Ectodermal cell (in vitro differentiated cells): ENCODE data around the gene GP5.

Experiments used
- H3K27ac ChIP-seq: 2 replicates; pipeline ENCODE4 v1.7.0; 2013; ENCODE audit warnings: mild to moderate bottlenecking, low read depth, low read length; ENCODE audit not compliant: insufficient read depth, poor library complexity, severe bottlenecking
- H3K27me3 ChIP-seq: 2 replicates; pipeline ENCODE4 v1.7.0; 2013; ENCODE audit warnings: mild to moderate bottlenecking, low read length; ENCODE audit not compliant: insufficient read depth, control insufficient read depth, poor library complexity, severe bottlenecking
- H3K36me3 ChIP-seq: one replicate; pipeline ENCODE4 v1.7.0; 2013; ENCODE audit warnings: low read length; ENCODE audit not compliant: control insufficient read depth, insufficient read depth
- H3K4me1 ChIP-seq: one replicate; pipeline ENCODE4 v1.7.0; 2013; ENCODE audit warnings: low read length; ENCODE audit not compliant: control insufficient read depth, insufficient read depth
- H3K4me3 ChIP-seq: 2 replicates; pipeline ENCODE4 v1.7.0; 2013; ENCODE audit warnings: low read depth, low read length, control low read depth; ENCODE audit not compliant: insufficient read depth
- H3K9me3 ChIP-seq: 2 replicates; pipeline ENCODE4 v1.7.0; 2013; ENCODE audit warnings: mild to moderate bottlenecking, low read length, moderate library complexity; ENCODE audit not compliant: control insufficient read depth
- WGBS, 2 experiments: methylation state at CpG; one replicate each; pipeline ENCODE4 v1.1.7; 2013; ENCODE audit warnings: missing lambda C conversion rate in 2 of 2; 5-methylcytosine and 5-hydroxymethylcytosine counted together

The GP5 gene

GRCh38 chr3:194380326-194380725, 18.7 kb downstream of the GP5 start:
- Histone ChIP-seq H3K36me3 (no peaks in the 10 kb centered on the region), H3K4me3 (no peak overlapping the region), H3K4me1 (peaks cover 27% of the 10 kb centered on the region), H3K9me3 (no peaks in the 10 kb centered on the region), H3K27ac (no peak overlapping the region), H3K27me3 (no peaks in the 10 kb centered on the region)
- 82 to 85% methylated on average over 7 of the region's 7 CpGs for WGBS, 2 experiments

- whole genome bisulfite sequencing, 2 experiments = 85 to 88% methylated on average over 8 to 9 of the region's 9 CpGs
- H3K9me3 ChIP-seq = no peaks in the 10 kb centered on the region
- H3K36me3 ChIP-seq = no peaks in the 10 kb centered on the region
- H3K27me3 ChIP-seq = no peaks in the 10 kb centered on the region
- no peak overlapping the region for H3K27ac ChIP-seq
- H3K4me3 ChIP-seq = no peak overlapping the region
- peaks cover 27% of the 10 kb centered on the region for H3K4me1 ChIP-seq
Observed at GRCh38 chr3:194379651-194380050, 19.4 kb downstream of the GP5 start.

- H3K4me1 ChIP-seq = peaks cover 27% of the 10 kb centered on the region
- no peaks in the 10 kb centered on the region for H3K9me3 ChIP-seq
- H3K4me3 ChIP-seq = no peak overlapping the region
- H3K27me3 ChIP-seq = no peaks in the 10 kb centered on the region
- no peak overlapping the region for H3K27ac ChIP-seq
- H3K36me3 ChIP-seq = no peaks in the 10 kb centered on the region
- 90 to 91% methylated on average over 6 of the region's 6 CpGs for WGBS, 2 experiments
Observed at GRCh38 chr3:194379231-194379630, 19.8 kb downstream of the GP5 start.

- 95 to 97% methylated on average over 1 of the region's 1 CpG for WGBS, 2 experiments
Observed at GRCh38 chr3:194377708-194378107, 21.4 kb downstream of the GP5 start.

GRCh38 chr3:194376241-194376560, 22.9 kb downstream of the GP5 start:
- Histone ChIP-seq H3K4me3 (no peak overlapping the region), H3K36me3 (no peaks in the 10 kb centered on the region), H3K27ac (no peak overlapping the region), H3K4me1 (peaks cover 8% of the 10 kb centered on the region), H3K9me3 (no peaks in the 10 kb centered on the region), H3K27me3 (no peaks in the 10 kb centered on the region)
- WGBS, 2 experiments = 88% methylated on average over 10 of the region's 10 CpGs

More at GRCh38 chr3:194377708-194378107, 21.4 kb downstream of the GP5 start:
- no peaks in the 10 kb centered on the region for H3K27me3 ChIP-seq
- no peaks in the 10 kb centered on the region for H3K36me3 ChIP-seq
- no peak overlapping the region for H3K4me3 ChIP-seq
- H3K9me3 ChIP-seq = no peaks in the 10 kb centered on the region
- H3K27ac ChIP-seq = no peak overlapping the region
- peaks cover 18% of the 10 kb centered on the region for H3K4me1 ChIP-seq

- H3K9me3 ChIP-seq = no peaks in the 10 kb centered on the region
Observed at GRCh38 chr3:194375473-194376240, 23.4 kb downstream of the GP5 start.

GRCh38 chr3:194374935-194375334, 24.1 kb downstream of the GP5 start:
- no peaks in the 10 kb centered on the region for H3K9me3 ChIP-seq
- no peak overlapping the region for H3K27ac ChIP-seq
- WGBS, 2 experiments = 78 to 80% methylated on average over 10 of the region's 10 CpGs
- H3K36me3 ChIP-seq = no peaks in the 10 kb centered on the region
- no peak overlapping the region for H3K4me3 ChIP-seq
- H3K4me1 ChIP-seq = peaks cover 18% of the 10 kb centered on the region
- peaks cover under 1% of the 10 kb centered on the region for H3K27me3 ChIP-seq

More at GRCh38 chr3:194375473-194376240, 23.4 kb downstream of the GP5 start:
- H3K36me3 ChIP-seq = no peaks in the 10 kb centered on the region
- 38 to 40% methylated on average over 15 of the region's 15 CpGs for WGBS, 2 experiments
- peaks cover 10% of the 10 kb centered on the region for H3K4me1 ChIP-seq
- H3K27me3 ChIP-seq = no peaks in the 10 kb centered on the region
- H3K4me3 ChIP-seq = no peak overlapping the region
- H3K27ac ChIP-seq = no peak overlapping the region

- no peaks in the 10 kb centered on the region for H3K9me3 ChIP-seq
- peaks cover 19% of the 10 kb centered on the region for H3K4me1 ChIP-seq
- no peak overlapping the region for H3K27ac ChIP-seq
- peaks cover 11% of the 10 kb centered on the region for H3K27me3 ChIP-seq
- no peak overlapping the region for H3K4me3 ChIP-seq
- no peaks in the 10 kb centered on the region for H3K36me3 ChIP-seq
- 68 to 73% methylated on average over 8 of the region's 8 CpGs for WGBS, 2 experiments
Observed at GRCh38 chr3:194373899-194374298, 25.2 kb downstream of the GP5 start.

- WGBS, 2 experiments = 94 to 95% methylated on average over 14 of the region's 14 CpGs
- peaks cover 19% of the 10 kb centered on the region for H3K27me3 ChIP-seq
Observed at GRCh38 chr3:194373028-194373427, 26.0 kb downstream of the GP5 start.

GRCh38 chr3:194370753-194371152, 28.3 kb downstream of the GP5 start:
- no peaks in the 10 kb centered on the region for H3K9me3 ChIP-seq
- peaks cover 24% of the 10 kb centered on the region for H3K4me1 ChIP-seq
- 64 to 73% methylated on average over 10 of the region's 10 CpGs for WGBS, 2 experiments
- H3K36me3 ChIP-seq = no peaks in the 10 kb centered on the region
- no peak overlapping the region for H3K4me3 ChIP-seq
- peaks cover 23% of the 10 kb centered on the region for H3K27me3 ChIP-seq
- no peak overlapping the region for H3K27ac ChIP-seq

More at GRCh38 chr3:194373028-194373427, 26.0 kb downstream of the GP5 start:
- Histone ChIP-seq H3K4me1 (peaks cover 26% of the 10 kb centered on the region), H3K4me3 (no peak overlapping the region), H3K36me3 (no peaks in the 10 kb centered on the region), H3K27ac (no peak overlapping the region), H3K9me3 (no peaks in the 10 kb centered on the region)
